RKO (cell line): ENCODE measurements around the gene MRPL9.
A peak's percentile ranks its signal among the peaks of the same experiment; 100 is the strongest.
"Not testable (repeated sequence)": the region's sequence is repeated elsewhere in the genome, so short reads cannot be mapped to it uniquely, and the experiment has no call there.

Experiments used
- DNase-seq: peaks from one replicate; pipeline ENCODE4 v3.0.0-alpha.2; 2016; ENCODE audit warnings: low spot score

Gene MRPL9

DNA sequence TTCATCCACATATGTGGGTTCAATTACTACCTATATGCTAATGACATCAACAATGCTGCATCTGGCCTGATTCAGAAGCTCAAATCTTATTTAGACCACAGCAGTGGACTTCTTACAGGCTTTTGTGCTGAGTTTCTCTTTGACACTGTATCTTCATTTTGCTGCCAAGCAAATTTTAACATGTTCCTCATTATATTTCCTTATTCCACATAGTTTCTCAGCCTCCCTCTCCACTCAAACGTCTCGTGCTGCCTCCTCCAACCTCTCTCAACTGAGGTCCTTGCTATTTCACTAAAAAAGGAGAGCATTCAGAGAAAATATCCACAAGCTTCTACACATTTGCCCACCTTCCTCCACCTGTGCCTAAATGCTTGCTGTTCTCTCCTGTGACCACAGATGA lies 20.5 kb upstream of the MRPL9 start:
- DNase-seq: no peak

DNA sequence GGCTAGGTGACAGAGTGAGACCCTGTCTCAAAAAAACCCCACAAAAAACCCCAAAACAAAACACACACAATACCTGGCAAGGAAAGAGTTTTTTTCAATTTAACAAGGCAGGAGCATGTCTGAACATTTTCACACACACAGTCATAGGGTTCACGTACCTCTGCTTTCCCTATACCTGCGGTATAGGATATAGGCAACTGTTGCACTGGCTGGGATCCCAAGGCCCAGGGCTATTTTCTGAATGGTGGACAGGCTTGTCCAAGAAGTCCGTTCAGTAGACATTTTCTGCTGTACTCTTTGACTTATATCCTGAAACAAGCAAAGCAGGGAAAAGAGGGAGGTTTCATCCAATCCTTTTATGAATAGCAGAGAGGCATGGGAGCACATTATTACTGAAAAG lies 19.4 kb upstream of the MRPL9 start:
- no peak for DNase-seq

DNA sequence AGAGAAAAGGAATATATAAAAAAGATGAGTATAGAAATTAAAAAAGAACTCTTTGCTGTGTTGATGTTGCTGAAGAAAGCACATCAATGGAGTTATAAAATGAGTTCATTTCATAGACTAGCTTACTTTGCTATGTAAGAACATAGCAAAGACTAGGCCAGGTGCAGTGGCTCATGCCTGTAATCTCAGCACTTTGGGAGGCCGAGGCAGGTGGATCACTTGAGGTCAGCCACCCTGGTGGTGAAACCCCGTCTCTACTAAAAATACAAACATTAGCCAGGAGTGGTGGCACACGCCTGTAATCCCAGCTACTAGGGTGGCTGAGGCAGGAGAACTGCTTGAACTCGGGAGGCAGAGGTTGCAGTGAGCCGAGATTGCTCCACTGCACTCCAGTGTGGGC lies 18.7 kb upstream of the MRPL9 start:
- DNase-seq: not testable (repeated sequence)

DNA sequence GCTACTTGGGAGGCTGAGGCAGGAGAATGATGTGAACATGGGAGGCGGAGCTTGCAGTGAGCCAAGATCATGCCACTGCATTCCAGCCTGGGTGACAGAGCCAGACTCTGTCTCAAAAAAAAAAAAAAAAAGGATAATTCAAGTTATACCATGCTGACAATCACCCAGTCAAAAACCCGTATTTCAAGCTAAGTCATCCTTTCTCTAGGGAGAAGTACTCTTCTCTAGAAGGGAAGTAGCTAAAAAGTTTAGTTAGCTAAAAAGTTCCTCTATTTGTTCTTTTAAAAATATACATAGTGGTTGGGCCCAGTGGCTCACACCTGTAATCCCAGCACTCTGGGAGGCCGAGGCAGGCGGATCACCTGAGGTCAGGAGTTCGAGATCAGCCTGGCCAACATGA lies 17.4 kb upstream of the MRPL9 start:
- not testable (repeated sequence) for DNase-seq

DNA sequence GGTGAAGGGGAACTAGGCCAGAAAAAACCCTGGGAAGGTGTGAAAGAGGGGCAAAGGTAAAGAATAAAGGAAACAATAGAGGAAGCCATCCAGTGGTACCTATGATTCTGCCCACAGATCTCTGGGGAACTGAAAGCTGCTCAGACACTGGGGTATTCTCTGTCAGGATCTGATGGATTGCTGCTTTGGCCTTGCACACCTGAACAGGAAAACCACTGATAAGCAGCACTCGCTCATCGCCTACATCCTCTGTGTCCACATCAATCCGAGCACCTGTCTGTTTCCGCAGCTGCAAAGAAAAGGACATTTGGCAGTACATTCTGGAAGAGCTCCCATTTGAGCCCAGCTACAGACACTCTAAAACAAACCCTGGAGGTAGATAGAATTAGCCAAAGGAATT lies 16.6 kb upstream of the MRPL9 start:
- no peak for DNase-seq

DNA sequence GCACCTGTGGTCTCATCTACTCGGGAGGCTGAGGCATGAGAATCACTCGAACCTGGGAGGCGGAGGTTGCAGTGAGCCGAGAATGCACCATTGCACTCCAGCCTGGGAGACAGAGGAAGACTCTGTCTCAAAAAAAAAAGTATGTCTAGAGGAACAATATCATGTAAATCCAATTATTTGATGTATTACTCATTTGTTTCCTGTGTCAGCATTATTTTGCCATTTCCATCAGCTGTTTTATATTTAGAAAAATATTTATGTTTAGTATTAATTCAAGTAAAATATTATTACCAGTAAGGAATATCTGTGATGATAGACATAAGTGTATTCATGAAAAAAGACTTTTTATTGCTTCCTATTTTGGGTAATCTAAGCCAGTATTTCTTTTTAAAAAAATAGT lies 14.0 kb upstream of the MRPL9 start:
- DNase-seq: no peak

DNA sequence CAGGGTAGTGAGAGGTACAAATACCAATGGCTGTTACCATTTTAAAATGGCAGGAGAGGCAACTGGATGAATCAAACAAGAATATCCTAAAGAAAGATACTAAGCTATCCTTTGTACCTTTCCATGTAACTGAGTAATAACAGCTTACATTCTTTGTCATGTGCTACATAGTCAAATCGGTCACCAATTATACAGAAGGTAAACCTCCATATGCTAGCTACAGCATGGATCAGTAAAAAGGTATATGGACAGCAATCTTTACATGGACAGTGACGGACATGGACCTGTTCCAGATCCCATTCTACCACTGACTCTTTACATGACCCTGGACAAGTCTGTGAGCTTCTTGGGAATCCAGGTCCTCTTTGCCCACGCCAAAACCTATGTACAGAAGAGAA lies 13.4 kb upstream of the MRPL9 start:
- DNase-seq: no peak

DNA sequence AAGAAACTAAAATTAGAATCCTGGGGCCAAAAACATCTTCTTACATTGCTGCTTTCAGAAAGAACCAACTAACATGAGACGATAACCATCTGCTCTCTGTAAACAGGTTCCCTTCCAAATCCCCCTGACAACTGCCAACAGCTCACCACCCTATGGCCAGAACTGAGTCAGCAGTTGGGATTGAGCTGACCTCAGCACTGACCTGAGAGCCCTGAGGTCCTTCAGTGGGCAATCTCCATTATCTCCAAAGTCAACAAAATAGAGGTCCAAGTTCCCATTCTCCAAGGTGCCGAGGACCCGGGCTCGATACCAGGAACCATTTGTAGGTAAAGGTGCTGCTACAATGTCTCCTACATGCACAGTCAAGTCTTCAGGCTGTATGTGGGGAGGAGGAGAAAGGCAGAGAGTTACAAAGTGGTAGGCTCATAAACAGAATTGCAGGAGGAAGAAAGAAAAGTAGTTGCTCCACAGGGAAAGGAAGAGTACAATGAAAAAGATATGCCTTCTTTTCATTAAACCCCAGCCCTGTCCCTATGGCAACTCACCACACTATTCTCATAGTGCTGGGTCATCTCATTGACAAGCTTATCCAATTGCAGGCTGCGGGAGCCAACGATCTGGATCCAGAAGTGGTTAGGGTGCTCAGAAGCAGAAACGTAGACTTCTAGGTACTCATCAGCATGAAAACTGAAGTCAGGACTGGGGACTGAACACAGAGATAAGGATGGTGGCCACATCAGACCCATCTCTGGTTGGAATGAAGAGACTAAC lies 12.8 kb upstream of the MRPL9 start:
- DNase-seq: no peak

DNA sequence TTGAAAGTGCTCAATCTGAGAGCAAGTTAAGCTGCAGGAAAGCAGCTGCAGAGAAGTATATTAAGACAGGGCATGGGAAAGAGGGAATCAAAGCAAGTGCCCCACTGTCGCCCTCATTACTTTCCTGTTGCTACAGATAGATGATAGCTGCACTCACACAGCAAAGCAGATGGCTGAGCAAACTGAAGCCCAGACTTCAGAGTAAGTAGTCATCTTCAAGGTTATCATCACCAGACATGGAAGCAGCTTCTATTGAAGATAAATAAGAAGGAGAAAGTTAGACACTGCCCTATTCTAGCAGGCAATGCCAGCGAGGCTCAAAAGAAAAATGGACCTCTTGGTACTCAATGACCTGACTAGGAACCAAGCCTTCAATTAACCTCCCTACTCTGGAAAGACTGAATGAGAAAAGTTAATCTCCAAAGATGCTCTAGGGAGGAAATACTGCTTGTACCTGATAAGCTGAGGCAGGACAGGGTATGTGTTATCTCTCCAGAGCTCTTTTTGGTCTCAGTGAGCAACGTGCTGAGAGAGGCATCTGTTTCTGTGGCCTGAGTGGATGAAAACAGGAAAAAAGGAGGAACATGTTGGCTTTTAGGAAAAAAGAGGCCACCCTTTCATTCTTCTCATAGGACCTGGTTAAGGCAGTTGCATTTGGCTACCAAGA lies 11.1 kb upstream of the MRPL9 start:
- DNase-seq: no peak

DNA sequence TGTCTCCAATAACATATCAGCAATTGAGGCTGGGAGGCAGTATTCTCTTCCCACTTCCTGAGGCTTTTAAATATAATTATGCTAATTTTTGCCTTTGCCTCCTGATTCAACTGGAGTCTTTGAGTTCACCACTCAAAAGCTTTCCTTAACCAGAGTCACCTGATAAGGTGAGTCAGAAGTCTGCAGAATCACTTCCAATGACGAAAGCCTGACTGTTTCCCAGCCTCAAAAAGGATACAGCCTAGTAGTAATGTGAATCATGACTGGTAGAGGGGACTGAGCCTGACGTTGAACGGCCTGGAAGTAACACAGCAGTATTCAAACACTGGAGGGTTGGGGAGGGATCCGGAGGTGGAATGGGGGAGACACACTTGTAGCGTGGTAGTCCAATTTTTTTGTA lies 10.4 kb upstream of the MRPL9 start:
- DNase-seq: peak; percentile 91

DNA sequence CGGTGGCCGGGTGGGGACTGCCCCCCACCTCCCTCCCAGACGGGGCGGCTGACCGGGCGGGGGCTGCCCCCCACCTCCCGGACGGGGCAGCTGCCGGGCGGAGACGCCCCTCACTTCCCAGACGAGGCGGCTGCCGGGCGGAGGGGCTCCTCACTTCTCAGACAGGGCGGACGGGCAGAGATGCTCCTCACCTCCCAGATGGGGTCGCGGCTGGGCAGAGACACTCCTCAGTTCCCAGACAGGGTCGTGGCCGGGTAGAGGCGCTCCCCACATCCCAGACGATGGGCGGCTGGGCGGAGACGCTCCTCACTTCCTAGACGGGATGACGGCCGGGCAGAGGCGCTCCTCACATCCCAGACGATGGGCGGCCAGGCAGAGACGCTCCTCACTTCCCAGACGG lies 6.0 kb upstream of the MRPL9 start:
- DNase-seq: not testable (repeated sequence)

DNA sequence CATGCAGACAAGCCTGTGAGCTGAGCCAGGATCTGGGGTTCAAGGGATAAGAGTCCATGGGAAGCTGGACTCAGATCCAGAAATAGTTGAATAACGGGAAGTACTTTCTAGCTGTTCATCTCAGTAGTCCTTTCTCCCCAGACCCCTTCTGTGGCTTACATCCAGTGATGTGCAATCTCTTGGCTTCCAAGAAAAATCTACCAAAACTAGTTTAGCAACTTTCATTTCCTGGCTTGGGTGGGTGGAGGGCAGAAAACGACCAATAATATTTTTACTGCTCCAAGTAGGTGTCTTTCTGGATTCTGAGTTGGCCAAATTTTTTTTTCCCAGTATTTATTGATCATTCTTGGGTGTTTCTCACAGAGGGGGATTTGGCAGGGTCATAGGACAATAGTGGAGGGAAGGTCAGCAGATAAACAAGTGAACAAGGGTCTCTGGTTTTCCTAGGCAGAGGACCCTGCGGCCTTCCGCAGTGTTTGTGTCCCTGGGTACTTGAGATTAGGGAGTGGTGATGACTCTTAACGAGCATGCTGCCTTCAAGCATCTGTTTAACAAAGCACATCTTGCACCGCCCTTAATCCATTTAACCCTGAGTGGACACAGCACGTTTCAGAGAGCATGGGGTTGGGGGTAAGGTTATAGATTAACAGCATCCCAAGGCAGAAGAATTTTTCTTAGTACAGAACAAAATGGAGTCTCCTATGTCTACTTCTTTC lies 5.2 kb upstream of the MRPL9 start:
- DNase-seq: not testable (repeated sequence)

DNA sequence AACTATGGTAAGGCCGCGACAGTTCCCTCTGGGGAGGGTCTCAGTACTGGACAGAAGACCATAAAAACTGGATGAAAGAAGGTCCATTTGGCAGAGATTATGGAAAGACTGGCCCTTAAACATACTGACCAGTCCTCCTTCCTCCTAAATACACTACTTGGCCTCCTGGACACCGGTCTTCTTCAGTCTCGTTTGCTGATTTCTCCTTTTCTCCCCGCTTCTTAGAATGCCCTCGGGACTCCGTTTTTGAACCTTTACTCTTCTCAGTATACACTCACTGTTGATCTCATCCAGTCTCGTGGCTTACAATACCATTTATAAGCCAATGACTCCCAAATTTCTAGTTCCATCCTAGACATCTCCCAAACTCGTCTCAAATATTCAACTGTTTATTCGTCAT lies 694 bp upstream of the MRPL9 start:
- peak; percentile 25 for DNase-seq

DNA sequence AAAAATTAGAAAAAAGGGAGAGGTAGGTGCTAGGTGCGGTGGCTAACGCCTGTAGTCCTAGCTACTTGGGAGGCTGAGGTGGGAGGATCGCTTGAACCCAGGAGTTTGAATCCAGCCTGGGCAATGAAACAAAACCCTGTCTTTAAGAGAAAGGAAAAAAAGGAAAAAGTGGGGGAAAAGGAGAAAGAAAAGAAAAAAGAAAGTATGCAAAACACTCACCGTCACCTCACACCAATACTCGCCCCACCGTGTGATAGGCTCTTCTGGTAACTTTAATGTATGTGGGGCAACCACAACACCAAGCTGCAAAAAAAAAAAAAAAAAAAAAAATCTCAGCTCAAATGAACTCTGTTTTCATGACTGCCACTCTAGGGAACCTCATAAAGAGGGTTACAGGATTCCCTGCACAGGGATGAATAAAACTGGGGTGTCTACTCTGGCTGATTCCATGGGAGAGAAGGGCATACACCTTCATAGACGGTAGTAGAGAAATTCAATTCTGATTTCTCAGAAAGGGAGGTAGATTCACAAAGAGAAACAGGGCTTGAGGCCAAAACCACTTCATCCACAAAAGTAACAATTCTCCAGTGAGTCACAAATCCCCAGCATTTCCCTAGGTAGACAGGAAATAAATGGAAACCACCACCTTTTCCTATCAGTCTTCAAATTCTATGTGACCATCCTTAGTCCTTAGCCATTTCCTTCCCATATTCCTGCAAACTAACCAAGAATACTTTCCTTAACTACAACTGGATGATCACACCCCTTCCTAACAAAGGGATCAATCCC lies 2.5 kb downstream of the MRPL9 start:
- DNase-seq: no peak

DNA sequence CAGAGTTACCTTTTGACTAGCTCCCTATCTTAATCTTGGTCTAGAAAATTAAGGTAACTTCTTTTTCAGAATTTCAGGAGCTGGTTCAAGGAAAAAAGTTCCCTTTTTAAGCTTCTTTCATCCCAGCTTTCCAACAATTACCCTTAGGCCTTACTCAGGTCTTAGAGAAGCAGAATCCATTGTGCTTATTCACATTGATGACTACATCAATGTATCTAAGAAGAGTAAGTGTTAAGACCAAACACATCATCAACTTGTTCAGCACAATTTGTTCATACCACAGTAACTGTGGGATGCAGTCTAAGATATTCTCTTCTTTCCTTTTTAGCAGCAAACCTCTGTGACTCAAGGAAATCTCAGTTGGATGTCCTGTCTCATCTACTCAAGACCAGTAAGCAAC lies 4.1 kb downstream of the MRPL9 start:
- DNase-seq: peak; percentile 23

DNA sequence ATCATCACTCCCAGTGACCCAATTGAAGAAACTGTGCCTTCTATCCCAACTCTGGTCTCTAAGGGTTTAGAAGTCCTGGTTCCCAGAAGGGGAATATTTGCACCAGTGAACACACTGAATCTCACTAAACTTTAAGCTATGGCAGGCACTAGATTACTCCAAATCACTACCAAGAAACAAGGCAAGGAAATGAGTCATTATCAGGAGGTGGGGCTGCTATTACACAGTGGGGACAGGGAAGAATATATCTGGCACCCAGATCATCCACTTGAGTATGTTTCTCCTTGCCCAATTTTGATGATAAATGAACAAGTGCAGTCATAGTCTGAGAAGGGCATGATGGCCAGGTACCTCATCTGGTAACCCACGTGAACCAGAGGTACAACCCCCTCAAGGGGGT lies 7.0 kb downstream of the MRPL9 start:
- DNase-seq: peak; percentile 12

DNA sequence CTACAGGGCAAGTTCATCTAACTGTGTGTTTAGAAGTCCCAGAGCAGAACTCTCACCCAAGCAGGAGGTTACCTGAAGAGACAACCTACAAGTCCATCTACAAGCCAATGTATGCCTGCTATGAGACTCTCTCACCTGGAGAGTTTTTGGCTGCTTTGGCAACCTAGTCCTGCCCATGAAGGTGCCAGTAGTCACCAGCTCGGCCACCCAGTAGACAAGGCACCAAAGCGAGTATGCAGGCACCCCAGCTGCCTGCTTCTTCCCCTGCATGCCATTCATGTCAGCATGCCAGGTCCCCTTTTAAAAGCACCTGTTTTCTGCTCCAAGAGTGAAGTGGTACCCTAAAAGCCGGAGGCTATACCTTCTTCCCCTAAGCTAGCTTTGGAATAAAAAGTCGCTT lies 21.8 kb downstream of the MRPL9 start:
- no peak for DNase-seq

DNA sequence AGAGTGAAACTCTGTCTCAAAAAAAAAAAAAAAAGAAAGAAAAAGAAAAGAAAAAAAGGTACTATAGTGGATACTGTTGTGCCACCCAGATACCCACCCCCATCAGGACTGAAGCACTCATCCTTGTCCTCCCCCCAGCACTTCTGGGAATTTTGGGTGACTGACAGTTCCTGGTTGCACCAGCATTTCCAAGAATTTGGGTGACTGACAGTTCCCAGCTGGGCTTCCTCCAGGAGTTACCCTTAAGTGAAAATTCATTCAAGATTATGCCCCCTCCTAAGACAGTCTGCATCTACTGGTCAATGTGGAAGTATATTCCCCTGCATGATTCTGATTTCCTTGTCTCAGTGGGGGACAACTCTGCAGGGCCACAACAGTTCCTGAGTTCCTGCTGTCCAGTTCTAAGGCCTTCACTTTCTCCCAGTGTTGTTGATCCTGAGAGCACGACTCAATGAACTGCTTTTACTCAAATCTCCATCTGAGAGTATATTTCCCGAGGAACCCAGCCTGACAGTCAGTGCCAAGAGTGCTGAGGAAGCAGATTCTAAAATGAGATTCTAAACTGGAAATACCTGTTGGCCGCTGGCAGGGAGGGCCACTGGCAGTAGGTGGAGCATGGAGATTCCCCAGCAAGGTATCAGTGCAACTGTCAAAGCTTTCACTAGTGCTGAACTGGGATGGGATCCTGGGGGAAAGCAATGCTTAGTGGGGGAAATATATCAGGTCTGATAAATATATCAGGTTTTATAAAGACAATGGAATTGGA lies 23.5 kb downstream of the MRPL9 start:
- no peak for DNase-seq

DNA sequence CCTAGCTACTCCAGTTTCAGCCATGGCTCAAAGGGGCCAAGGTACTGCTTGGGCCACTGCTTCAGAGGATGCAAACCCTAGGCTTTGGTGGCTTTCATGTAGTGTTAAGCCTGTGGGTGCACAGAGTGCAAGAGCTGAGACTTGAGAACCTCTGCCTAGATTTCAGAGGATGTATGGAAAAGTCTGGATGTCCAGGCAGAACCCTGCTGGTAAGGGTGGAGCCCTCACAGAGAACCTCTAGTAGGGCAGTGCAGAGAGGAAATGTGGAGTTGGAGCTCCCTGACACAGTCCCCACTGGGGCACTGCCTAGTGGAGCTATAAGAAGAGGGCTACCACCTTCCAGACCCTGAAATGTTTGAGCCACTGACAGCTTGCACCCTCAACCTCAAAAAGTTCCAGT lies 25.8 kb downstream of the MRPL9 start:
- DNase-seq: no peak

DNA sequence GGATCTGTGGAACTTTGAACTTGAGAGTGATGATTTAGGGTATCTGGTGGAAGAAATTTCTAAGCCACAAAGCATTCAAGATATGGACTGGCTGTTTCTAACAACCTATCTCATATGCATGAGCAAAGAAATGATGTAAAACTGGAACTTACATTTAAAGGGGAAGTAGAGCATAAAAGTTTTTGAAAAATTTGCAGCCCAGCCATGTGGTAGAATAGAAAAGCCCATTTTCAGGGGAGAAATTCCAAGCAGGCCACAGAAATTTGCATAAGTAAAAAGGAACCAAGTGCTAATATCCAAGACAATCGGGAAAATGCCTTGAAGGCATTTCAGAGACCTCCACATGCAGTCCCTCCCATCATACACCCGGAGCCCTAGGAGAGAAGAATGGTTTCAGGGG lies 26.3 kb downstream of the MRPL9 start:
- no peak for DNase-seq

DNA sequence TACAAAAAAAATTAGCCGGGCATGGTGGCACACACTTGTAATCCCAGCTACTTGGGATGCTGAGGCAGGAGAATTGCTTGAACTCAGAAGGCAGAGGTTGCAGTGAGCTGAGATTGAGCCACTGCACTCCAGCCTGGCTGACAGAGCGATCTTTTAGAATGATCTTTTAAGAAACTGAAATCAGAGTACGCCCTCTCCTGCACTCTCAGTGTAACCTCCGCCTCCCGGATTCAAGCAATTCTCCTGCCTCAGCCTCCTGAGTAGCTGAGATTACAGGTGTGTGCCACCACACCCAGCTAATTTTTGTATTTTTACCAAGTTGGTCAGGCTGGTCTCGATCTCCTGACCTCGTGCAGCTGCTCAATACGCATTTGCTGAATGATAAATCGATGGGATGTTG lies 29.3 kb downstream of the MRPL9 start:
- DNase-seq: not testable (repeated sequence)

DNA sequence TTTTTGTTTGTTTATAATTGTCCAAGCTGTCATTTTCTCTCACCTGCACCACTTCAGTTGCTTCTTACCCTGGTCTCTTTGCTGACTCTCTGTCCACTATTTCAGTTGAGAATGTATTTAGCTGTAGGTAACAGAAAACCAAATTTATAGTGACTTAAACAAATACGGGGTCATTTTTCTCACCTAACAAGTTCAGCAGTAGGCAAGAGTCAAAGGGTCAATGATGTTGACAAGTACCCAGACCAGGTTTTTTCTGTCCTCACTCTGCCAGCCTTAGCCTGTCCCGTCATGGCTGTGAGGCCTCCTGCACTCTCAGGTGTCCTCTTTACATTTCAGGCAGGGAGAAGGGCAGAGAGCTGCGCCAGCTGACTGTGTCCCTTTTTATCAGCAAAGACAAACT lies 30.2 kb downstream of the MRPL9 start:
- no peak for DNase-seq
